Tibial nerve (tissue), 4 donors: Measurements from ENCODE around the gene ROR1.

Experiments
- EP300 ChIP-seq, 2 donors: sonication (generic); formaldehyde crosslinking; IDR thresholded peaks; one replicate each; pipeline ENCODE4 v1.6.1; 2017; ENCODE audit warnings: antibody characterized with exemption in 2 of 2, mild to moderate bottlenecking in 1 of 2
- POLR2A ChIP-seq, 2 donors: fragments of 450-650 bp; IDR thresholded peaks; one replicate each; pipeline ENCODE4 v1.6.1; 2017; ENCODE audit warnings: antibody characterized with exemption in 2 of 2, mild to moderate bottlenecking in 2 of 2, moderate library complexity in 2 of 2
- TF ChIP-seq, protein P1 (sequence below), 5 experiments: fragments of 200-600 bp in 3 of 5; fragments of 450-650 bp in 2 of 5; sonication (generic) in 3 of 5; IDR thresholded peaks; one replicate each; pipeline ENCODE4 v1.5.1; 2016 to 2019; ENCODE audit warnings: antibody characterized with exemption in 5 of 5, mild to moderate bottlenecking in 3 of 5, moderate library complexity in 2 of 5

DNA sequence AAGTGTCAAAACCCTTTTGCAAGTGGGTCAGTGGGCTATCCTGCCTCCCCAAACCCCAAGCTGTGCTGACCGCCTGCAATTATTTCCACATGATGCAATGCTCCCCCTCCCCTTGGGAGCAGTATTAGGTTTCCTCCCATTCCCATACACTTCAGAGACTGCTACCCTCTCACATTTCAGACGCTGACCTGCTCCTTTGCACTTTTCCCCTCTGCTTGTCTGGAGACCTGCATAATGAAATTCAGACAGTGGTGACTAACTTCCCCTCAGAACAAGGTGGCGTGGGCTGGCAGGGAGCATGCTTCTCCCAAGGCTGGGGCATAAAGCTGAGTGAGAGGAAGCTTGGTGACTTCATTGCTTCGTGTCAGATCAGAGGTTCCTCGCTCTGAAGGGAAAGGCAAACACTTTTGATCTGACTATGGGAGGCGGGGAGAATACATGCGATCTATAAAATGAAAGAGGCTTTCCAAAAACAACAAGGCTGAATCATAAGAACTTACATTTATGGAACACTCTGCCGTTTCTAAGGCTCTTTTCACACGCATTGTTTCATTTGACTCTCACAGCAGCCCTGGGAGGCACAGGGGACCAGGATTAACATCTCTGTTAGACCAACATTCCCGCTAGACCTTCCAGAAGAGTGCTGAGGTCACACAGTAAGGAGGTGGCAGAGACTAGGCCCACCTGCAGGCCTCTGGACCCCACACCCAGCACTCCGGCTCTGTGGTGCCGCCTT, 27.5 kb upstream of the ROR1 start:
- no peak for TF ChIP-seq POLR2A (IDR thresholded peaks at IDR 0.05)
- TF ChIP-seq, protein P1, sequence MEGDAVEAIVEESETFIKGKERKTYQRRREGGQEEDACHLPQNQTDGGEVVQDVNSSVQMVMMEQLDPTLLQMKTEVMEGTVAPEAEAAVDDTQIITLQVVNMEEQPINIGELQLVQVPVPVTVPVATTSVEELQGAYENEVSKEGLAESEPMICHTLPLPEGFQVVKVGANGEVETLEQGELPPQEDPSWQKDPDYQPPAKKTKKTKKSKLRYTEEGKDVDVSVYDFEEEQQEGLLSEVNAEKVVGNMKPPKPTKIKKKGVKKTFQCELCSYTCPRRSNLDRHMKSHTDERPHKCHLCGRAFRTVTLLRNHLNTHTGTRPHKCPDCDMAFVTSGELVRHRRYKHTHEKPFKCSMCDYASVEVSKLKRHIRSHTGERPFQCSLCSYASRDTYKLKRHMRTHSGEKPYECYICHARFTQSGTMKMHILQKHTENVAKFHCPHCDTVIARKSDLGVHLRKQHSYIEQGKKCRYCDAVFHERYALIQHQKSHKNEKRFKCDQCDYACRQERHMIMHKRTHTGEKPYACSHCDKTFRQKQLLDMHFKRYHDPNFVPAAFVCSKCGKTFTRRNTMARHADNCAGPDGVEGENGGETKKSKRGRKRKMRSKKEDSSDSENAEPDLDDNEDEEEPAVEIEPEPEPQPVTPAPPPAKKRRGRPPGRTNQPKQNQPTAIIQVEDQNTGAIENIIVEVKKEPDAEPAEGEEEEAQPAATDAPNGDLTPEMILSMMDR (IDR thresholded peaks at IDR 0.05), result no peak
- TF ChIP-seq EP300 (IDR thresholded peaks at IDR 0.05), result no peak
